Endothelial cell of umbilical vein (primary cell): ENCODE results near the gene OR4C6. TPM values are rescaled to one million over a fixed set of nuclear protein-coding genes. Genes with fewer than 3 reads are reported as not detected.

Experiments used
- BruUV-seq: library from RNA; stranded (reverse); fragments of 400-500 nt; replicated peaks from 2 replicates; lab custom pipeline; 2021; lab: Mats Ljungman, UMichigan
- CTCF ChIA-PET: fragments of 300-600, 350-600 bp; sonication (Branson Sonifier 250); formaldehyde crosslinking; loops from one replicate; lab custom pipeline; 2021; ENCODE audit warnings: antibody characterized with exemption, inconsistent platforms; lab: Charles Lee
- POLR2A ChIA-PET: fragments of 300-600, 350-600 bp; sonication (Branson Sonifier 250); formaldehyde crosslinking; loops from one replicate; lab custom pipeline; 2021; ENCODE audit warnings: antibody characterized with exemption, inconsistent platforms; lab: Charles Lee
- DNase-seq: peaks from one replicate; pipeline ENCODE4 v3.0.0-alpha.2; 2011; ENCODE audit warnings: low read depth, low spot score
- FAIRE-seq: peaks from 2 replicates; lab custom pipeline; 2011; peaks lifted over from hg19 to GRCh38; lab: Jason Lieb, UNC
- H2AFZ ChIP-seq: 2 replicates; pipeline ENCODE4 v1.6.0; 2012; ENCODE audit warnings: low read depth, low read length, control low read depth, inconsistent platforms
- H3K27ac ChIP-seq: 2 replicates; pipeline ENCODE4 v1.5.1; 2011; ENCODE audit warnings: low read depth, mild to moderate bottlenecking, control low read depth, low read length, moderate library complexity; ENCODE audit not compliant: insufficient read depth
- H3K27me3 ChIP-seq, 2 experiments: 2 replicates each; pipeline versions ENCODE4 v1.6.0 to v1.6.1; 2011; ENCODE audit warnings: low read length in 2 of 2, mixed read lengths in 1 of 2; ENCODE audit not compliant: control insufficient read depth in 2 of 2, insufficient read depth in 2 of 2
- H3K36me3 ChIP-seq, 2 experiments: 2 replicates in 1 of 2; 3 replicates in 1 of 2; pipeline ENCODE4 v1.5.1; 2011; ENCODE audit warnings: low read length in 2 of 2, mild to moderate bottlenecking in 1 of 2, moderate library complexity in 1 of 2; ENCODE audit not compliant: control insufficient read depth in 2 of 2, insufficient read depth in 2 of 2; ENCODE audit errors: extremely low read depth in 1 of 2
- H3K4me1 ChIP-seq: 3 replicates; pipeline ENCODE4 v1.5.1; 2011; ENCODE audit warnings: mild to moderate bottlenecking, low read length; ENCODE audit not compliant: control insufficient read depth, insufficient read depth; ENCODE audit errors: extremely low read depth
- H3K4me2 ChIP-seq: 2 replicates; pipeline ENCODE4 v1.6.1; 2011; ENCODE audit warnings: low read length, control low read depth, mixed read lengths; ENCODE audit not compliant: insufficient read depth
- H3K4me3 ChIP-seq, 3 experiments: fragments of 200-600 bp in 1 of 3; sonication (generic), shearing (Covaris generic) in 1 of 3; replicated peaks in 1 of 3; 2 replicates each; pipeline ENCODE4 v1.5.1; 2011 to 2016; ENCODE audit warnings: control low read depth in 3 of 3, low read length in 3 of 3, mild to moderate bottlenecking in 2 of 3, inconsistent platforms in 1 of 3, low read depth in 1 of 3, moderate library complexity in 1 of 3; ENCODE audit not compliant: insufficient read depth in 1 of 3
- H3K79me2 ChIP-seq: 2 replicates; pipeline ENCODE4 v1.6.0; 2012; ENCODE audit warnings: low read length, inconsistent platforms; ENCODE audit not compliant: control insufficient read depth, insufficient read depth
- H3K9ac ChIP-seq: replicated peaks from 2 replicates; pipeline ENCODE3; 2011; ENCODE audit warnings: low read length, control low read depth; ENCODE audit not compliant: insufficient read depth; ENCODE audit errors: extremely low read depth
- H3K9me1 ChIP-seq: replicated peaks from 3 replicates; pipeline ENCODE4 v1.6.0; 2011; ENCODE audit warnings: mild to moderate bottlenecking, low read length; ENCODE audit not compliant: control insufficient read depth, insufficient read depth; ENCODE audit errors: extremely low read depth
- H3K9me3 ChIP-seq: replicated peaks from 2 replicates; pipeline ENCODE4 v1.5.1; 2012; ENCODE audit warnings: low read length, inconsistent platforms; ENCODE audit not compliant: control insufficient read depth, insufficient read depth
- H4K20me1 ChIP-seq: replicated peaks from 2 replicates; pipeline ENCODE3; 2011; ENCODE audit warnings: mild to moderate bottlenecking, low read length; ENCODE audit not compliant: control insufficient read depth, insufficient read depth; ENCODE audit errors: extremely low read depth
- CTCF ChIP-seq, 2 donors: IDR thresholded peaks; 1 replicate in 1 of 2; 2 replicates in 1 of 2; pipeline ENCODE4 v1.5.1; 2011; ENCODE audit warnings: low read length in 2 of 2, mild to moderate bottlenecking in 2 of 2, moderate library complexity in 2 of 2, control low read depth in 1 of 2, inconsistent platforms in 1 of 2, low read depth in 1 of 2; ENCODE audit not compliant: insufficient read depth in 1 of 2; ENCODE audit errors: extremely low read depth in 1 of 2
- EZH2 ChIP-seq: IDR thresholded peaks from 2 replicates; pipeline ENCODE4 v1.6.1; 2012; ENCODE audit warnings: borderline replicate concordance, low read depth, mild to moderate bottlenecking, moderate library complexity, low read length, inconsistent platforms; ENCODE audit not compliant: severe bottlenecking
- FOS ChIP-seq: IDR thresholded peaks from 2 replicates; pipeline ENCODE4 v1.6.1; 2011; ENCODE audit warnings: mild to moderate bottlenecking, low read length, moderate library complexity, borderline replicate concordance; ENCODE audit not compliant: insufficient read depth
- GATA2 ChIP-seq: IDR thresholded peaks from 2 replicates; pipeline ENCODE4 v1.7.0; 2011; ENCODE audit warnings: low read depth, mild to moderate bottlenecking, moderate library complexity, mixed read lengths, low read length; ENCODE audit not compliant: insufficient read length, insufficient read depth
- JUN ChIP-seq: IDR thresholded peaks from 2 replicates; pipeline ENCODE4 v1.6.1; 2011; ENCODE audit warnings: borderline replicate concordance, low read depth; ENCODE audit not compliant: insufficient read length, insufficient read depth
- MAX ChIP-seq: IDR thresholded peaks from 2 replicates; pipeline ENCODE4 v1.6.1; 2011; ENCODE audit not compliant: insufficient read depth, insufficient read length
- MYC ChIP-seq: IDR thresholded peaks from one replicate; pipeline ENCODE4 v1.6.1; 2011; ENCODE audit warnings: mild to moderate bottlenecking, low read depth, low read length
- POLR2A ChIP-seq: IDR thresholded peaks from 2 replicates; pipeline ENCODE4 v1.6.1; 2012; ENCODE audit warnings: low read depth, mild to moderate bottlenecking, control low read depth, low read length
- POLR2AphosphoS5 ChIP-seq: IDR thresholded peaks from 2 replicates; pipeline ENCODE4 v1.6.1; 2012; ENCODE audit warnings: low read depth, mild to moderate bottlenecking, control low read depth, low read length, moderate library complexity; ENCODE audit not compliant: insufficient read depth
- dilution Hi-C: fragments of 300-500 bp; cut with MboI; formaldehyde crosslinking; loops from one replicate; pipeline ENCODE4 v1.15.0; 2019; ENCODE audit warnings: low sequenced_read_pairs; ENCODE audit not compliant: extremely low pct_ligation_motif_present
- intact Hi-C: fragments of 100-400 bp; cut with micrococcal nuclease; formaldehyde crosslinking; loops from one replicate; pipeline ENCODE4 v1.10.0; 2022
- polyA plus RNA-seq, 4 experiments: library from polyadenylated mRNA; depleted of rRNA in 3 of 4; stranded (reverse) in 3 of 4; unstranded in 1 of 4; fragments of >200 nt; gene quantifications; 2 replicates each; pipeline versions ENCODE4 v1.2.1 to v1.2.3, GENCODE V29; 2011 to 2012; ENCODE audit warnings: missing spikeins in 1 of 4
- total RNA-seq: library from RNA; stranded (reverse); gene quantifications from 2 replicates; pipeline ENCODE4 v1.2.3, GENCODE V29; 2021

The OR4C6 gene
- total and polyA plus RNA-seq, 2 donors (not counting 3 experiments of a cell fraction or from before 2014, with no cell fraction given), result not detected

- Histone ChIP-seq H3K79me2 (no peaks in the 10 kb centered on the region), H3K27ac (no peak overlapping the region), H2AFZ (no peak overlapping the region), H3K9ac (no peak overlapping the region), H3K27me3 (no peaks in the 10 kb centered on the region), H4K20me1 (no peaks in the 10 kb centered on the region), H3K36me3 (no peaks in the 10 kb centered on the region), H3K9me1 (no peaks in the 10 kb centered on the region), H3K4me3 (no peak overlapping the region), H3K4me1 (no peaks in the 10 kb centered on the region), H3K4me2 (no peak overlapping the region), H3K9me3 (peaks cover 5% of the 10 kb centered on the region)
- DNase-seq (peak; percentile 32), FAIRE-seq (no peak)
- ChIA-PET CTCF (interaction anchor here (0.8 kb wide), 1 partner anchor 13 kb away, joined by 3 read pairs; no protein-coding TSS in a partner anchor), POLR2A (no interaction called here)
- intact Hi-C loops (no loop called here), dilution Hi-C loops (no loop called here)
- no TSS peak for BruUV-seq
- TF ChIP-seq CTCF (IDR thresholded peaks at IDR 0.05; ENCODE audit: extremely low read depth in 1 of 2, insufficient read depth in 1 of 2, low read depth in 1 of 2, low read length in 2 of 2) (peak; percentile 25 to 27), JUN (no peak)
Measured at GRCh38 chr11:55707029-55707428, 45.0 kb downstream of the OR4C6 start.

- DNase-seq, result no peak
- no peak overlapping the region for H3K4me2 ChIP-seq
Measured at GRCh38 chr11:55714982-55715888, 53.2 kb downstream of the OR4C6 start.

More at GRCh38 chr11:55714982-55715888, 53.2 kb downstream of the OR4C6 start:
- dilution Hi-C loops (no loop called here), intact Hi-C loops (no loop called here)
- Histone ChIP-seq H3K9me3 (peaks cover 2% of the 10 kb centered on the region), H4K20me1 (no peaks in the 10 kb centered on the region), H2AFZ (no peak overlapping the region), H3K27me3 (no peaks in the 10 kb centered on the region), H3K36me3 (no peaks in the 10 kb centered on the region), H3K4me1 (no peaks in the 10 kb centered on the region), H3K79me2 (no peaks in the 10 kb centered on the region), H3K9me1 (no peaks in the 10 kb centered on the region), H3K4me3 (no peak overlapping the region), H3K9ac (no peak overlapping the region), H3K27ac (no peak overlapping the region)
- POLR2A ChIA-PET, result no interaction called here
- FAIRE-seq, result no peak
- no TSS peak for BruUV-seq
- CTCF ChIA-PET, result no interaction called here
- TF ChIP-seq MYC, result no peak
- TF ChIP-seq JUN, result no peak
- TF ChIP-seq EZH2, result no peak
- TF ChIP-seq GATA2, result no peak
- no peak for TF ChIP-seq POLR2A
- no peak for TF ChIP-seq POLR2AphosphoS5
- TF ChIP-seq FOS, result no peak
- no peak for TF ChIP-seq CTCF (IDR thresholded peaks at IDR 0.05; ENCODE audit: extremely low read depth in 1 of 2, insufficient read depth in 1 of 2, low read depth in 1 of 2, low read length in 2 of 2)
- TF ChIP-seq MAX, result no peak
